DND-41 (cell line): ENCODE measurements around the gene HP1BP3.

ENCODE experiments used
- EZH2 ChIP-seq: IDR thresholded peaks from 3 replicates; pipeline ENCODE4 v1.6.1; 2012; ENCODE audit warnings: borderline replicate concordance, low read depth, mild to moderate bottlenecking, moderate library complexity, low read length, inconsistent platforms; ENCODE audit not compliant: severe bottlenecking
- TF ChIP-seq, protein P1 (sequence below): IDR thresholded peaks from 2 replicates; pipeline ENCODE4 v1.5.1; 2012; ENCODE audit warnings: borderline replicate concordance, low read length, moderate library complexity, mild to moderate bottlenecking; ENCODE audit not compliant: poor library complexity, severe bottlenecking; ENCODE audit errors: extremely low read depth

GRCh38 chr1:20717452-20718342 is 69.4 kb downstream of the HP1BP3 start, which contains the start of gene KIF17:
- TF ChIP-seq, protein P1, sequence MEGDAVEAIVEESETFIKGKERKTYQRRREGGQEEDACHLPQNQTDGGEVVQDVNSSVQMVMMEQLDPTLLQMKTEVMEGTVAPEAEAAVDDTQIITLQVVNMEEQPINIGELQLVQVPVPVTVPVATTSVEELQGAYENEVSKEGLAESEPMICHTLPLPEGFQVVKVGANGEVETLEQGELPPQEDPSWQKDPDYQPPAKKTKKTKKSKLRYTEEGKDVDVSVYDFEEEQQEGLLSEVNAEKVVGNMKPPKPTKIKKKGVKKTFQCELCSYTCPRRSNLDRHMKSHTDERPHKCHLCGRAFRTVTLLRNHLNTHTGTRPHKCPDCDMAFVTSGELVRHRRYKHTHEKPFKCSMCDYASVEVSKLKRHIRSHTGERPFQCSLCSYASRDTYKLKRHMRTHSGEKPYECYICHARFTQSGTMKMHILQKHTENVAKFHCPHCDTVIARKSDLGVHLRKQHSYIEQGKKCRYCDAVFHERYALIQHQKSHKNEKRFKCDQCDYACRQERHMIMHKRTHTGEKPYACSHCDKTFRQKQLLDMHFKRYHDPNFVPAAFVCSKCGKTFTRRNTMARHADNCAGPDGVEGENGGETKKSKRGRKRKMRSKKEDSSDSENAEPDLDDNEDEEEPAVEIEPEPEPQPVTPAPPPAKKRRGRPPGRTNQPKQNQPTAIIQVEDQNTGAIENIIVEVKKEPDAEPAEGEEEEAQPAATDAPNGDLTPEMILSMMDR = no peak
- no peak for TF ChIP-seq EZH2
